IMR-90 (cell line): ENCODE results near the gene RBM45. TPM values are rescaled to one million over a fixed set of nuclear protein-coding genes. Genes with fewer than 3 reads are reported as not detected.

Experiments used
- ATAC-seq: fragments of 200-7000 bp; cut with Tn5 transposase; 2 replicates; pipeline ENCODE4 v1.9.1; 2020; ENCODE audit warnings: low read depth, mild to moderate bottlenecking, moderate library complexity
- BruUV-seq: library from RNA; stranded (reverse); fragments of 400-500 nt; replicated peaks from 2 replicates; lab custom pipeline; 2021; lab: Mats Ljungman, UMichigan
- CTCF ChIA-PET: fragments of 300-600 bp; formaldehyde crosslinking; extraction: SDS; loops from one replicate; lab custom pipeline; 2021; ENCODE audit warnings: antibody characterized with exemption; lab: Yijun Ruan, JAX
- POLR2A ChIA-PET: fragments of 300-600 bp; sonication (Branson Sonifier 250); formaldehyde crosslinking; loops from one replicate; lab custom pipeline; 2022; ENCODE audit warnings: antibody characterized with exemption; ENCODE audit not compliant: unreplicated experiment; lab: Charles Lee
- DNase-seq: peaks from one replicate; pipeline ENCODE4 v3.0.0; 2013
- H2AFZ ChIP-seq: replicated peaks from 2 replicates; pipeline ENCODE3; 2013; ENCODE audit warnings: low read length, mild to moderate bottlenecking; ENCODE audit not compliant: poor library complexity
- H2AK5ac ChIP-seq: 2 replicates; pipeline ENCODE4 v1.6.1; 2013; ENCODE audit warnings: low read depth, low read length, inconsistent platforms
- H2AK9ac ChIP-seq: replicated peaks from 2 replicates; pipeline ENCODE3; 2013; ENCODE audit warnings: mild to moderate bottlenecking, low read depth, low read length, moderate library complexity; ENCODE audit not compliant: poor library complexity
- H2BK120ac ChIP-seq: 2 replicates; pipeline ENCODE4 v1.6.1; 2013; ENCODE audit warnings: low read depth, low read length, inconsistent platforms
- H2BK15ac ChIP-seq: 3 replicates; pipeline ENCODE4 v1.6.1; 2013; ENCODE audit warnings: low read depth, low read length, inconsistent platforms
- H2BK20ac ChIP-seq: 2 replicates; pipeline ENCODE4 v1.6.1; 2013; ENCODE audit warnings: low read depth, mild to moderate bottlenecking, inconsistent platforms, low read length, moderate library complexity
- H2BK5ac ChIP-seq: 2 replicates; pipeline ENCODE4 v1.6.1; 2013; ENCODE audit warnings: mild to moderate bottlenecking, low read depth, low read length, inconsistent platforms; ENCODE audit not compliant: poor library complexity, severe bottlenecking
- H3K14ac ChIP-seq: replicated peaks from 2 replicates; pipeline ENCODE4 v1.6.1; 2013; ENCODE audit warnings: low read depth, low read length, inconsistent platforms
- H3K18ac ChIP-seq: 2 replicates; pipeline ENCODE4 v1.6.1; 2013; ENCODE audit warnings: low read depth, low read length, control low read depth
- H3K23ac ChIP-seq: 2 replicates; pipeline ENCODE4 v1.6.1; 2013; ENCODE audit warnings: low read depth, low read length, inconsistent platforms
- H3K27ac ChIP-seq: 2 replicates; pipeline ENCODE4 v1.5.1; 2013; ENCODE audit warnings: mild to moderate bottlenecking, control low read depth, low read length; ENCODE audit not compliant: insufficient read depth
- H3K27me3 ChIP-seq: 2 replicates; pipeline ENCODE4 v1.6.1; 2013; ENCODE audit warnings: low read length; ENCODE audit not compliant: control insufficient read depth, insufficient read depth
- H3K36me3 ChIP-seq: 2 replicates; pipeline ENCODE4 v1.6.1; 2013; ENCODE audit warnings: low read length, mixed read lengths; ENCODE audit not compliant: control insufficient read depth, insufficient read depth
- H3K4ac ChIP-seq: 2 replicates; pipeline ENCODE4 v1.6.1; 2013; ENCODE audit warnings: low read depth, low read length, inconsistent platforms
- H3K4me1 ChIP-seq: 2 replicates; pipeline ENCODE4 v1.6.1; 2013; ENCODE audit warnings: low read length, mixed read lengths; ENCODE audit not compliant: control insufficient read depth, insufficient read depth
- H3K4me2 ChIP-seq: 2 replicates; pipeline ENCODE4 v1.6.1; 2013; ENCODE audit warnings: low read depth, mild to moderate bottlenecking, control low read depth, low read length, moderate library complexity
- H3K4me3 ChIP-seq: 2 replicates; pipeline ENCODE4 v1.5.1; 2013; ENCODE audit warnings: low read depth, mild to moderate bottlenecking, control low read depth, low read length, moderate library complexity; ENCODE audit not compliant: insufficient read depth
- H3K56ac ChIP-seq: 2 replicates; pipeline ENCODE4 v1.6.1; 2013; ENCODE audit warnings: low read length, inconsistent platforms; ENCODE audit not compliant: insufficient read depth; ENCODE audit errors: extremely low read depth
- H3K79me1 ChIP-seq, 2 experiments: 2 replicates each; pipeline ENCODE4 v1.6.1; 2013; ENCODE audit warnings: low read length in 2 of 2, inconsistent platforms in 1 of 2, low read depth in 1 of 2
- H3K9ac ChIP-seq: 2 replicates; pipeline ENCODE4 v1.6.1; 2013; ENCODE audit warnings: low read depth, low read length, control low read depth
- H3K9me1 ChIP-seq: 2 replicates; pipeline ENCODE4 v1.6.1; 2013; ENCODE audit warnings: low read length, inconsistent platforms; ENCODE audit not compliant: insufficient read depth
- H3K9me3 ChIP-seq: 2 replicates; pipeline ENCODE4 v1.6.1; 2013; ENCODE audit warnings: low read length; ENCODE audit not compliant: control insufficient read depth, insufficient read depth
- H4K20me1 ChIP-seq: 2 replicates; pipeline ENCODE4 v1.6.1; 2013; ENCODE audit warnings: low read length, inconsistent platforms; ENCODE audit not compliant: insufficient read depth
- H4K5ac ChIP-seq: 2 replicates; pipeline ENCODE4 v1.6.1; 2013; ENCODE audit warnings: mild to moderate bottlenecking, low read depth, low read length, control low read depth
- H4K8ac ChIP-seq, 2 experiments: 2 replicates each; pipeline ENCODE4 v1.6.1; 2013; ENCODE audit warnings: low read depth in 2 of 2, low read length in 2 of 2, control low read depth in 1 of 2, inconsistent platforms in 1 of 2
- H4K91ac ChIP-seq: 2 replicates; pipeline ENCODE4 v1.6.1; 2013; ENCODE audit warnings: low read depth, low read length, inconsistent platforms; ENCODE audit not compliant: insufficient read depth
- BHLHE40 ChIP-seq: fragments of 150-350 bp; IDR thresholded peaks from 2 replicates; pipeline ENCODE4 v1.6.1; 2016; ENCODE audit warnings: mild to moderate bottlenecking, low read depth, low read length
- WGBS, 2 experiments: methylation state at CpG; one replicate each; pipeline versions ENCODE4 v1.1.5 to v1.1.7; 2013; ENCODE audit warnings: missing lambda C conversion rate in 2 of 2; ENCODE audit not compliant: insufficient read length in 1 of 2; ENCODE audit errors: extremely low coverage in 2 of 2; 5-methylcytosine and 5-hydroxymethylcytosine counted together
- dilution Hi-C: fragments of 300-500 bp; cut with HindIII; formaldehyde crosslinking; loops from one replicate; pipeline ENCODE4 v1.14.3; 2018; ENCODE audit warnings: low sequenced_read_pairs; ENCODE audit not compliant: unreplicated experiment
- in situ Hi-C: fragments of 300-500 bp; cut with MboI; formaldehyde crosslinking; loops from 3 replicates; pipeline ENCODE4 v1.14.3; 2019; ENCODE audit warnings: low sequenced_read_pairs, inconsistent platforms, mixed read lengths
- intact Hi-C: fragments of 100-400 bp; cut with micrococcal nuclease; formaldehyde crosslinking; loops from 2 replicates; pipeline ENCODE4 v1.10.0; 2022
- polyA plus RNA-seq, 3 experiments: library from polyadenylated mRNA; depleted of rRNA; stranded (reverse); fragments of >200 nt; gene quantifications; 2 replicates each; pipeline ENCODE4 v1.2.3, GENCODE V29; 2012; ENCODE audit warnings: low replicate concordance in 1 of 3
- total RNA-seq: library from RNA; depleted of rRNA; stranded (reverse); fragments of >200 nt; gene quantifications from 2 replicates; pipeline ENCODE4 v1.2.3, GENCODE V29; 2012

RBM45 gene
- total and polyA plus RNA-seq, 2 of the 4 experiments (the other 2 are of a cell fraction) = 10.3 to 17.9 TPM

- DNase-seq = no peak
- Histone ChIP-seq H3K4ac (no peak overlapping the region), H2AK9ac (no peak overlapping the region), H3K18ac (no peak overlapping the region), H3K9ac (no peak overlapping the region), H4K91ac (no peak overlapping the region), H3K9me1 (no peaks in the 10 kb centered on the region), H3K4me1 (no peaks in the 10 kb centered on the region), H3K27ac (no peak overlapping the region), H3K4me2 (no peak overlapping the region), H3K14ac (no peak overlapping the region), H3K79me1 (no peaks in the 10 kb centered on the region), H2BK5ac (no peak overlapping the region), H3K23ac (no peak overlapping the region), H3K56ac (no peak overlapping the region), H2AFZ (no peak overlapping the region), H3K36me3 (no peaks in the 10 kb centered on the region), H4K20me1 (no peaks in the 10 kb centered on the region), H4K5ac (no peak overlapping the region), H2AK5ac (no peak overlapping the region), H2BK120ac (no peak overlapping the region), H2BK15ac (no peak overlapping the region), H4K8ac (no peak overlapping the region), H2BK20ac (no peak overlapping the region), H3K9me3 (no peaks in the 10 kb centered on the region), H3K27me3 (no peaks in the 10 kb centered on the region), H3K4me3 (no peak overlapping the region)
- no TSS peak for BruUV-seq
- in situ Hi-C loops (no loop called here), dilution Hi-C loops (no loop called here), intact Hi-C loops (no loop called here)
- CTCF ChIA-PET = no interaction called here
- no peak for ATAC-seq
- WGBS, 2 experiments = no CpG with 5 or more reads among the region's 4 CpGs
- TF ChIP-seq BHLHE40 = no peak
- POLR2A ChIA-PET = no interaction called here
Observed at GRCh38 chr2:178152542-178152941, 40.3 kb downstream of the RBM45 start.
